Measurements from ENCODE around the gene RAB44.
A peak's percentile ranks its signal among the peaks of the same experiment; 100 is the strongest.

Gene RAB44

GRCh38 chr6:36682328-36683144 is 15.1 kb upstream of the RAB44 start:
- no peak for TF ChIP-seq CTCF (IDR thresholded peaks at IDR 0.05; ENCODE audit: low read depth, low read length)
- no peak for DNase-seq (ENCODE audit: low read depth in 2 of 2)
- H3K4me3 ChIP-seq (replicated peaks in 1 of 2; ENCODE audit: low read depth in 2 of 2, low read length in 2 of 2): peak overlapping the region in 1 of 2 donors; percentile 11

- no peak for TF ChIP-seq CTCF (IDR thresholded peaks at IDR 0.05; ENCODE audit: low read depth, low read length)
- DNase-seq (ENCODE audit: low read depth in 2 of 2): no peak
- H3K4me3 ChIP-seq (replicated peaks in 1 of 2; ENCODE audit: low read depth in 2 of 2, low read length in 2 of 2): no peak overlapping the region
These were observed 14.4 kb upstream of the RAB44 start for GRCh38 chr6:36683145-36683655.

- DNase-seq (ENCODE audit: low read depth in 2 of 2): no peak
- no peak for TF ChIP-seq CTCF (IDR thresholded peaks at IDR 0.05; ENCODE audit: low read depth, low read length)
- H3K4me3 ChIP-seq (replicated peaks in 1 of 2; ENCODE audit: low read depth in 2 of 2, low read length in 2 of 2): no peak overlapping the region
These were observed 13.8 kb upstream of the RAB44 start for GRCh38 chr6:36683656-36684446.

- no peak for TF ChIP-seq CTCF (IDR thresholded peaks at IDR 0.05; ENCODE audit: low read depth, low read length)
- H3K4me3 ChIP-seq (replicated peaks in 1 of 2; ENCODE audit: low read depth in 2 of 2, low read length in 2 of 2): no peak overlapping the region
- DNase-seq (ENCODE audit: low read depth in 2 of 2): no peak
These were observed 13.2 kb upstream of the RAB44 start for GRCh38 chr6:36684447-36684812.

GRCh38 chr6:36685166-36685924 is 12.3 kb upstream of the RAB44 start:
- TF ChIP-seq CTCF (IDR thresholded peaks at IDR 0.05; ENCODE audit: low read depth, low read length): no peak
- DNase-seq (ENCODE audit: low read depth in 2 of 2): no peak
- H3K4me3 ChIP-seq (replicated peaks in 1 of 2; ENCODE audit: low read depth in 2 of 2, low read length in 2 of 2): no peak overlapping the region

GRCh38 chr6:36685926-36686667 is 11.5 kb upstream of the RAB44 start:
- TF ChIP-seq CTCF (IDR thresholded peaks at IDR 0.05; ENCODE audit: low read depth, low read length): no peak
- H3K4me3 ChIP-seq (replicated peaks in 1 of 2; ENCODE audit: low read depth in 2 of 2, low read length in 2 of 2): no peak overlapping the region
- no peak for DNase-seq (ENCODE audit: low read depth in 2 of 2)

Data from cardiac fibroblast (primary cell).